Stomach (tissue), 4 donors: ENCODE results near the gene TLK2.

ENCODE experiments used
- CTCF ChIP-seq, 7 experiments: fragments of 450-650 bp in 4 of 7; fragments of 200-600 bp in 3 of 7; sonication (generic) in 3 of 7; IDR thresholded peaks; one replicate each; pipeline ENCODE4 v1.5.1; 2016 to 2019; ENCODE audit warnings: antibody characterized with exemption in 7 of 7, control low read depth in 2 of 7, mild to moderate bottlenecking in 1 of 7
- EP300 ChIP-seq: sonication (generic); formaldehyde crosslinking; IDR thresholded peaks from one replicate; pipeline ENCODE4 v1.6.1; 2017; ENCODE audit warnings: antibody characterized with exemption
- POLR2A ChIP-seq, 4 donors: fragments of 450-650 bp; IDR thresholded peaks; one replicate each; pipeline ENCODE4 v1.6.1; 2016; ENCODE audit warnings: antibody characterized with exemption in 4 of 4, control low read depth in 2 of 4, mild to moderate bottlenecking in 1 of 4, moderate library complexity in 1 of 4
- POLR2AphosphoS5 ChIP-seq, 3 donors: sonication (generic); formaldehyde crosslinking; IDR thresholded peaks; one replicate each; pipeline ENCODE4 v1.6.1; 2016; ENCODE audit warnings: antibody characterized with exemption in 3 of 3

- TF ChIP-seq EP300 (no peak), POLR2A (IDR thresholded peaks at IDR 0.05) (no peak), CTCF (IDR thresholded peaks at IDR 0.05) (no peak), POLR2AphosphoS5 (IDR thresholded peaks at IDR 0.05) (no peak)
These were observed 136.9 kb downstream of the TLK2 start for GRCh38 chr17:62615503-62615902.
